NCI-H2196 treated with DMSO at 0.1 percent for 48 hours (cell line): ENCODE measurements around the gene WWOX.

Experiments used
- DNase-seq: peaks from one replicate; lab custom pipeline; 2025; ENCODE audit not compliant: unreplicated experiment; lab: John Stamatoyannopoulos, UW

WWOX gene

GRCh38 chr16:78995441-78995840 lies 896.0 kb downstream of the WWOX start:
- DNase-seq, result no peak

- DNase-seq, result no peak
Measured at GRCh38 chr16:78996790-78997189, 897.3 kb downstream of the WWOX start.

- DNase-seq, result no peak
Measured at GRCh38 chr16:78998879-78999278, 899.4 kb downstream of the WWOX start.

- DNase-seq, result no peak
Measured at GRCh38 chr16:79001156-79001967, 901.9 kb downstream of the WWOX start.

- DNase-seq, result no peak
Measured at GRCh38 chr16:79003026-79003609, 903.7 kb downstream of the WWOX start.

GRCh38 chr16:79004309-79004708 lies 904.9 kb downstream of the WWOX start:
- no peak for DNase-seq

- no peak for DNase-seq
Measured at GRCh38 chr16:79005096-79005495, 905.6 kb downstream of the WWOX start.

- no peak for DNase-seq
Measured at GRCh38 chr16:79006206-79006605, 906.8 kb downstream of the WWOX start.

GRCh38 chr16:79006765-79007164 lies 907.3 kb downstream of the WWOX start:
- no peak for DNase-seq

GRCh38 chr16:79007614-79008013 lies 908.2 kb downstream of the WWOX start:
- no peak for DNase-seq

GRCh38 chr16:79008036-79008868 lies 908.8 kb downstream of the WWOX start:
- DNase-seq, result peak; percentile 69

- DNase-seq, result no peak
Measured at GRCh38 chr16:79008869-79009179, 909.4 kb downstream of the WWOX start.

GRCh38 chr16:79009896-79010295 lies 910.4 kb downstream of the WWOX start:
- DNase-seq, result no peak

GRCh38 chr16:79011282-79011681 lies 911.8 kb downstream of the WWOX start:
- no peak for DNase-seq

GRCh38 chr16:79012671-79013434 lies 913.4 kb downstream of the WWOX start:
- no peak for DNase-seq

GRCh38 chr16:79013930-79014660 lies 914.6 kb downstream of the WWOX start:
- DNase-seq, result no peak

- no peak for DNase-seq
Measured at GRCh38 chr16:79018650-79019429, 919.4 kb downstream of the WWOX start.

- no peak for DNase-seq
Measured at GRCh38 chr16:79019431-79019830, 920.0 kb downstream of the WWOX start.

GRCh38 chr16:79021991-79022630 lies 922.7 kb downstream of the WWOX start:
- no peak for DNase-seq
